C4-2B (cell line): ENCODE data around the gene KCNC1.

ENCODE experiments used
- CTCF ChIP-seq: fragments of 450-650 bp; conservative IDR thresholded peaks from 2 replicates; pipeline ENCODE4 v1.5.1; 2017; ENCODE audit warnings: mild to moderate bottlenecking
- ZFX ChIP-seq: fragments of 450-650 bp; IDR thresholded peaks from 2 replicates; pipeline ENCODE4 v1.6.1; 2017

- TF ChIP-seq CTCF (no peak), ZFX (no peak)
Observed at GRCh38 chr11:17811352-17811751, 76.8 kb downstream of the KCNC1 start.
